NCI-H2107 treated with DMSO at 0.1 percent for 48 hours (cell line): ENCODE data around the gene PTPRO.

Source experiments
- DNase-seq: peaks from one replicate; lab custom pipeline; 2025; ENCODE audit not compliant: unreplicated experiment; lab: John Stamatoyannopoulos, UW

Gene PTPRO

DNA sequence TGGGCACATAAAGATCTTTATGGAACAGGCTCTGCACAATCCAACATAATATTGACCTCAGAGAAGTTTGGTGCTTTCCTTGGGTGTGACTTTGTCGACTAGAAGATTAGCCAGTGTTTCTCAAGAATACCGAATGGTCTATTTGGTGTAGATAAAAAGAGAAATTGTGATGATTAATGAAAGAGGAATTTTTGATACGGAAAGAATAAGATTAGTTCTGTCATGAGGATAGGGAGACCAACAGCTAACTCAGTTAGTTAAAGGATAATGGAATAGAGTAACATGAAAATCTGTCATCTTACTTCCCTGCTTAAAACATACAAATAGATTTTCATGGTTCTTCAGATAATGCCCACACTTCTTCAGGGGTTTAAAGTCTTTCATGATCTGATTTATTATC, 24.2 kb downstream of the PTPRO start:
- DNase-seq = no peak

DNA sequence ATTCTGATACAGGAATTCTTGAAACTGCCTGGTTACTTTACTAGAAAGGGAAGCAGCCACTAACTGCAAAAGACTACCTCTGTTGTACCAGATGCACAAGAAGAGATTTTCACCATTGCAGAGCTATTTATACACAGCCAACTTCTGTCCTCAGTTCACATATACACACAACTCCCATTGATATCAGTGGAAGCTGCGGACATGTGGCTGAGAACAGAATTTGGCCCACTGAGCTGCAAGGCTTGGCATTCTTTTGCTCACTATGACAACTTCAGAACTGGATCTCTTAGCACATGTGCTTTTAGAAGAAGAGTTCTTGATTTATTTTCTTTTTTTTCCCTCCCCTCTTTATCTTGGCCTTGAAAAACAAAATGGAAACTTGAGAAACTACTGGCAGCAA, 28.3 kb downstream of the PTPRO start:
- DNase-seq = no peak

DNA sequence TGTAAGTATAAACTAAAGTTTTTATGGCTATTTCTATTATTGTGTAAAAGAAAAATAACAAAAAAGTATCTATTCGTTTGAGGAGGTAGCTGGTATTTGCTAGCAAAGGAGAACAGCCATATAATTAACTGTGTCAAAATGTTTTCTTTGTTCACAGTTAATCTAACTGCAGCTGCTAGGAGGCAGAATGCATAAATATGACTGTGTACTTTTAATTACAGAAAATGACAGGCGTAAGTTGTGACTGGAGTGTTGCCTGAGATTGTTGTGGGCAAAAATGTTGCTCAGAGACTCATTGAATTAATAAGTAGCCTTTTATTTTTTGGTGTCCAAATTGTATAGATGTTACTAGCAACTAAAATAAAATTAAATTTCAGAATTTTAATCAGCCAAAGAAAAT, 33.5 kb downstream of the PTPRO start:
- peak; percentile 11 for DNase-seq

DNA sequence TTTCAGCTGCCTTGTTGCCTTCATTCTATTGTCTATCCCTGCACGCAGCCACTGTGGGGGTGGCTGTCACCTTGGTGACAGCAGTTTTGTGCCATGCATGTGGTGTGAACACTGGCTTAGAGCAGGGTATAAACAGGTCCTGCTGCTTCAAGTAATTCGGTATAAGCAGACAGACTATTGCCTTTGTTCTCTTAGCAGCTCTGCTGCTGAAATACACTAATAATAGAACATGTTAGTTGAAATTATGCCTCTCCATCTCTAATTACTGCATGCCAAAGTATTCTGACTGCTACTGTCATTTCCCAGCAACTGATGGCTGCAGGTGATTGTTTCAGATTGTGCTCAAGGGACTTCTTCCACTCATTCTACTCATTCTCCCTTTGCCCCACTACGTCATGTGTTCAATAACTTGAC, 34.6 kb downstream of the PTPRO start:
- DNase-seq = peak; percentile 98

DNA sequence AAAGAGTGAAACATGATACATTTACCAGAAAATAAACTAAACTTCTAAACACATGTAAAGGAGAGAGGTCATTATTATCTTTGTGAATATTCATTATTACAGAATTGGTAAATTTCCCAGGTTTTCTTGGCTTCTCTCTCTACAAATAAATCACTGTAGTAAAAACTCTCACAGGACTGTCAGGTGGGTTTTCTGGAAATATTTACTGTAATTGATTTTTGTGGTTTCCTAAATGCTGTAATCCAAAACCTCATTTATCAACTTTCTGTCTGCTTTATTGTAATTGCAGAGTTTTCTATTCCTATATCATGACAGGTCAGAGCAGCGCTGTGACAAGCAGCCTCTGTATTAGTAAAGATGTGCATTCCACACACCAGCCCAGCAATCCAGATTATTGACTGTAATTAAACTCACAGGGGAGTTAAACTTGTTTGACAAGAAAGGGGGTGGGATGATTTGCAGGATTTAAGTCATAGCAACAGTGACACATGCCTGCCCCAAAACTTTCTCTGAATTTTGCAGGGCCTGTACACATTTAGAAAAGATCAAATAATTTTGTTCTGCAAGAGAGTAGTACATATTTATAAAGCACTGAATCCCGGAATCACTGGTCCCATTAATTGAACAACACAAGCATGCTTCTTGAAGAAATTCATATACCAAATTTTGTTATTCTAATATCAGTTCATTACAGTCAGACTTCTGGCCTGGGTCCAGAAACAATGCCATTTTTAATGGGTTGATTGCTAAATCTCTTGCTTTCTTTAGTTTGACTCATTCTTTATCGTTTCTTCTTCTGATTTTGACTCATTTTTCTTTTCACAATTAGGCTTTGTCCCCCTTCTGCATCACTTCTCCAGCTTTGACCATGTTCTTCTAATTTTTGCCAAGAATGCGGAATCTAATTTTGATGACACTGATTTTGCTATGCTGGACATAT, 42.2 kb downstream of the PTPRO start:
- no peak for DNase-seq

DNA sequence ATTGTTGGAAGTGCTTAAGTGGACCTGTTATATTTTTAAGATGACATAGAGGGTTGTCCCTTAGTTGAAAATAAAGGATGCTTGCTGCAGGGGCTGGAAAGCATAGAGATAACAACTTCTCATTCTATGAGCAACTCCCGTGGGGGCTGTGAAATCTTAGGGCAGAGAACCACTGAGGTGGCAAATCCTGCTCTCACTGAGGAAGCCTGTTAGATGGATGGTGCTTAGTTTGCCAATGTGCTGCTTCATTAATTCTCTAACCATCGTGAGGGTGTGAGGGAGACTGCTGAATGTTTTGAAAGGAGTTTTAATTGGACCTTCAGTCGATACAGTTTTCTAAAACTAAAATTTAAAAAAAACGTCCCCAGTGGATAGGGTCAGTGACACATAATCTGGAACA, 46.5 kb downstream of the PTPRO start:
- no peak for DNase-seq

DNA sequence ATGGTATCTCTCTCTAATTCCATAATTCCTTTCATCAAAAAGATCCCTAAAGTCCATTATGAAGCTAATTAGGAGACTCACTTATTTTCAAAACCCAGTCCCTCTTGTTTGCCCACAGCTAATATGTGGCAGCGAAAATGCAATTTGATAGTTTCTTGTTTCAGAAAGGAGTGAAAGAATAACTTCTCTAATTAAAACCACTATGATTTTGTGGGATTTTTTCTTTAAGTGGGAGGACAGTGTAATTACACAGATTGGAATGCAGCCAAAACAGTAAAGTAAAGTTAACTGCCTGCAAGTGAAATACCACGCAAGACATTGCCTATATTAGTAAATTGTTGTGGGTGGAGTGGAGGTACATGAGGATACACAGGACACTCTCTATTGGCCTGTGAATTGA, 50.0 kb downstream of the PTPRO start:
- no peak for DNase-seq

DNA sequence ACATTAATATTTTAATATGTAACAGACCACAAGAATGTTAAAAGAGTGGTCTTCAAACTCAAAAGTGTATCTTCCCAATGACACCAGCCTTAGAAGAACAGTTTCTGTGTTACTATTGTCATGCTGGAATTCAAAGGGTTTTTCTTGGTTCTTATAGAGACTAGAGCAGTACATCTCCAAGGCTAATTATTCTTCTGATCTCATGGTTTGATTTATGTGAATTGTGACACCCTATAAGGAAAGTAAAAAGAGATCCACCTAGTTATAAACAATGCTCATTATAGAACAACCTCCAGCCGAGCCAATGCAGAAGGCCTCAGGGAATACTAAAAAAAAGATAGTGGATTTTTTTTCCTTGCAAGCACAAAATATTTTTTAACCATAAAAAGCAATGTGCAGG, 65.5 kb downstream of the PTPRO start:
- no peak for DNase-seq

DNA sequence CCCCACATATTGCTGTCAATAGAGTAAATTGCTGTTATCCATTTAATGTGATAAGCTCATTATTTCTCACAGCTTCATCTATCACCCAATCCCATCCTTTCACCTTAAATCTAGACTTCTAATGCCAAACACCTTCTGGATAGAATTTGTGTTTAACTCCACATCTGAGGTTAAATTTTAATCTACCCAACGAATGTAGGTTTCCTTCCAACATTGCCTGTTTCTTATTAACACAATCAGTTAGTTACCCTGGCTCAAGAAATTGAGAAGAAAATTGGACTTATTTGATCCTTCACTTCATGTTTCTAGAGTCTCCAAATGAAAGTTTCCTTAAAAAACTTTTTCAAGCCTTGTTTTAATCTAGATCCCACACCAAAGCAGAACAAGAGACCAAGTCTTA, 67.3 kb downstream of the PTPRO start:
- no peak for DNase-seq

DNA sequence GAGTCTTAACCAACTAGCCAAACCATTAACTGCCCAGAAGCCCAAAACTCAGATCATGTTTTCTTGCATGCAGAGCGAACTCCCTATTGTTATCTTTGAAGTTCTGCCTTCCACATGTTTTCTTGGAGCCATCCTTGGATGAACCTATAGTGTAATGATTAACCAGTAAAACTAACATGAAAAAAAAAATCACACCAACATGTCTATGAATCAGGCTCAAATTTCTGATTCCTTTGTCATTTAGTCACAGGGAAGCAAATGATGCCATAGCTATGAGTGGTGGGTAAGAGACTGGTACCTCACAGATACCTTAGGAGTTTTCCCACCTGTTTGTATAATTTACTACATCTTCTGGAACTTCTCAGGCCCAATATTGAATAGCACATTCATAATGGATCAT, 70.7 kb downstream of the PTPRO start:
- DNase-seq = no peak

DNA sequence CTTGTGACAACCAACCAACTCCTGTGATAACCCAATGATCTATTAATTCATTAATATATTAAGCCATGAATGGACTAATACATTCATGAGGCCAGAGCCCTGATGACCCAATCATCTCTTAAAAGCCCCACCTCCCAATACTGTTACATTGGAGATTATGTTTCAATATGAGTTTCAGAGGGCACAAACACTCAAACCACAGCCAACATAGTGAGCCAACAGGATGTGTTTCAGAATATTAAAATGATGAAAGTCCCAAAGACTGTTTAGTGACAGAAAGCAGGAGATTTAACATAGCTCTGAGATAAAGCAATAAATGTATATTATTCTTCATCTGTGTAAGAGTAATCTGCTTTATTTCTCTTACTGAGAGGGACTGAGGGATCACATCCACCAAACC, 71.7 kb downstream of the PTPRO start:
- no peak for DNase-seq

DNA sequence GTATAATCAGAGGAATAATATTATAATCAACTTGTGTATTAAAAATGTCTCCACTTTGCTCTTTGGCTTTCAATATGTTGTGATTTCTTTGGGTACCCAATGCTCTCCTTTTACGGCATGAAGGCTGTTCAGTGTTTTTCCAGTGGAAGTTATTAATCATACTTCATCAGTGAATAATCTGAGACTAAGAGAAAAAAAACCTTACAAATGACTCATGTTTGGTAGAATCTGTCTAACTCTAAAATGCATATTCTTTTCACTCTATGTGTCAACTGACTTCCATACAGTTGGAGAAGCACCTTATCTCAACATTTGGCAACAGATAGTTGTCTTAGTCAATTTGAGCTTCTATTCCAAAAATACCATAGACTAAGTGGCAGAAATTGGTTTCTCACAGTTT, 82.2 kb downstream of the PTPRO start:
- DNase-seq = no peak

DNA sequence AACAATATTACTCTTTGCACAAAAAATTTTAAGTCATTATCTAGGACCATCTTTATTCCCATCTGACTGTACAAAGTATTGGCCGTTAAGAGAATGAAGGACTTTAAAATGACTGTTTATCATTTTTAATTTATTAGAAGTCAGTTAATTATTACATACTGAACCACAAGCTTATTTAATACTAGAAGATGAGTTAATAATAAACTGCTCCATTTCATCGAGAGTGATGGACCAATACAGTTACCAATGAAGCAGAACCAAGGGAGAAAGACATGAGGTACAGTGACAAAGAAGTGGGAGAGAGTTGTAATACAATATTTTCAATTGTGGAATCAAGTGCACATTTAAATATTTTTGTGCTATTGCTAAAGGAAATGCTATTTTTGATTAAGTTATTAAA, 83.3 kb downstream of the PTPRO start:
- no peak for DNase-seq

DNA sequence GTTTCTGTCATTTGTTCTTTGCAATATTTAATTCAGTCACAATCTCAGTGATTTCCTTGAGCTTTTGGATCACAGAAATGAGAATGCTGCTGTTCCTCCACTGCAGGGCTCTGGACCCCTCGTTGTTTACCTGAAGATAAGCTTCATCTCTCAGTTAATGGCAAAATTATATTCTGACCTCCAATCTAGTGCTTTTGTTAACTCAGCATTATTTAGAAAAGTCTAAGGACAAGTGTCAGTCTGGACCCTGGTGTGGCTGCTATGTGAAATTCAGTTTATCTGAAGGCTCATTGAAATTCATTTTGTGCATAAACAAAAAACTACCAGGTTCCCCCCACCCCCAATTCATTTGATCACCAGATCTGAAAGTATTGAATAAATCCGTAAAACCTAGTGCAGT, 84.7 kb downstream of the PTPRO start:
- no peak for DNase-seq

DNA sequence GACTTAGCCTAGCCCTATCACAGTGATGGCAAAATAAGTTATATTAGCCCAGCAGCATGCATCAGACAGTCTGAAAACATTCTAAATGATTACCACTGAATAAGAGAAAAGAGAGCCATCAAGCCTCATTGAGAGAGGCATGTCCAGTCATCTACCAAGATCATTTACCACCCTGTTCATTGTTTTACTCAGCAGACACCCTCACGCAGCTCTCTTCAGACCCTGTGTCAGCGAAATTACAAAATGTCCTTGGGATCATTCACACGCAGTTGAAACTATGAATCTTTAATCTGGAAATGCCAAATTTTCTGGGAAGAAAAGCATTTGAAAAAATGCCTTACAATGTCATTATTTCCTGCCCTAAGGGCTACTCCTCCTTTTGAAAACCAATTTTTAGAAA, 89.5 kb downstream of the PTPRO start:
- DNase-seq = no peak

DNA sequence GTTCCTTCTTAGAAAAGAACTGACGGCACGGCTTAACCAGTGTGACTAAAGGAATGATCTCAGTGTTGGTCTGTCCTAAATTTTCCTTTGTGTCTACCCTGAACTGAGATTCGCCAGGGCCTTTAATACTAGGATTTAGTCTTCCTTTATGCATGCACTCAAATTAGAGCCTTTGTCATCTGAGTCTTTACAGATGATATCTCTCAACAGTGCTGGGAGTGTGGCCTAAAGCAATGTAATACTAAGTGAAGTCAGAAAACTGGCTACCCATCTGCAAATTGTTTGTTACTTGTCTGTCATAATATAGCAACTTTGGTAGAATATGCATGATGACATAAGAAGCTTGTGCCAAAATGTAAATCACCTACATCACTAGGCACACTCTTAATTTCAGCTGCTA, 95.4 kb downstream of the PTPRO start:
- DNase-seq = no peak

DNA sequence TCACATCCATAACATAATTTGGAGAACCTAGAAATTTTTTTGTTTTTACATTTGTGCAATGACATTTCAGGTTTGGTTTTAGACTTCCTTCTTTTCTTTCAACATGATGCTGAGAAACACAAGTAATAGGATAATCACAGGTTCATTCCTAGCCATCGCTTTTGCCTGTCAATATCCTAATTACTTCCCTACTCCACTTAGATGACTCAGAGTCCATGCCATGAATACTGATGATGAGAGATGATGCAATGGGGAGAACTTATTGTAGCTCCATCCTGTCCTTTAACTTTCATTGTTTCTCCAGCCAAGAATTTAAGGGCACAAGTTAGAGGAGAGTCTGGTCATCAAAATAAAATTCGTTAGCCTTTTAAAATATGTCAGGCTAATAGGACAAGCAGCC, 101.3 kb downstream of the PTPRO start:
- DNase-seq = no peak

DNA sequence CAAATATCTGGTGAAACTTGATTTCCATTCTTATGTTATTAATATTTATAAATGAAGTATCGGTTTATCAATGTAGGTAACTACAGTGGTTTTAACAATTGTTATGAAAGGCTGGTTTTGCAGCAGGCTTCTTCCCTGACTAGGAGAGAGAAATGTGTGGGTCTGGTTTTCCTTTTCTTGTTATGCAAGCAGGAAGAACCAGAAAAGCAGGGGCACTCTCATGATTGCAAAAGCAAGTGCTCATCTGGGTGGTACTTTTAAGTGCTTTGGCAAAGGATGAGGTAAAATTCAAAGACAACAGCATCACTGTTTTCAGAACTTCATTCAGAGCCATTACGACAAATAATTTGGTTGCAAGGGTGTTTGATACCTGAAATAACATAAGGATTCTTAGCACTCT, 105.6 kb downstream of the PTPRO start:
- DNase-seq = no peak

DNA sequence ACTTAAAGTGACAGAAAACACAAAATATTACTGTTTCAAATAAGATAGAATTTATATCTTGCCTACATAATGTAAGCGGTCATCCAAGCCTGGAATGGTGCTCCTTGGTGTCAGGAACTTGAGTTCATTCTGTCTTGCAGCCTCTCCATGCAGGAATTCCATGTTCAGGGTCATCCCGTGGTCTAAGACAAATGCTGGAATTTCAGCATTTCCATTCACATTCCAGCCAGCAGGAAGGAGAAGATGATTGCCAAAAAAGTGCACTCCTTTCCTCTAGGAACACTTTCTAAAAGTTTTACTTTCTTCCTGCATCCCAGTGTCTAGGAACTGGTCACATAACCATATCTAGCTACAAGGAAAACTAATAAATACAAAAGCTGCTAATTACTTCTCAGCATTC, 106.3 kb downstream of the PTPRO start:
- no peak for DNase-seq

DNA sequence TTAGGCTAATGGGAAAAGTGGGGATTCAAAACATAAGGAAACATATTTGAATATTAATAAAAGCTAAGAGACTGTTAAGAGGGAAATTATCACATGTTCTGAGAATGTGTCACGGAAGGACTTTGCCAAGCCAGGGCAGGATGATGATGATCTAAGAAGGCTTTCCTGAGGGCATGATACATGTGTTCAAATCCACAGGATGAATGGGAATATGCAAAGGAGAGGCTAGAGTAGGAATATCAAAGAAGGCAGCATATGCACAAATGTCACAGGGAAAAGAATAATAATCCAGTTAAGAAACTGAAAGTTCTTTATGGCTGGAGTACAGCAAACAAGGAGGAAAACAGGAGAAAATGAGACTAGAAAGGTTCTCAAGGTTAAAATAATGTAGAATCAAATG, 107.0 kb downstream of the PTPRO start:
- DNase-seq = no peak

DNA sequence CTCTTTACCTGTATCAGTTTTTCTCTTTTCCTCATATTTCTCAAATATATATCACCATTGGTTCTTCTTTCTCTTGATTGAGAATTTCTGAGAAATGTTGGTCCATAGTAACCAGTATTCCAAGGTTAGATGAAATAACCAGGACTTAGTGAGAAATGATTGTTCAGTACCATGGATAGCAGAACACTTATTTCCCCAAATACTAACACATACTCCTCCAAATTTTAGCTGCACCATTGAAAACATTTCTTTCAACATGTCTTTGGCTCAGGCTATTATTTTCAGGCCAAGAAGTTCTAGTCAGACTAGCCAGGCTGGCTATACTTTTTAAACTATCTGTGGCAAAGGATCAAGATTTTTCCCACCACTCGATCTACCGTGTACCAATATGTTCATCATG, 113.3 kb downstream of the PTPRO start:
- DNase-seq = no peak

DNA sequence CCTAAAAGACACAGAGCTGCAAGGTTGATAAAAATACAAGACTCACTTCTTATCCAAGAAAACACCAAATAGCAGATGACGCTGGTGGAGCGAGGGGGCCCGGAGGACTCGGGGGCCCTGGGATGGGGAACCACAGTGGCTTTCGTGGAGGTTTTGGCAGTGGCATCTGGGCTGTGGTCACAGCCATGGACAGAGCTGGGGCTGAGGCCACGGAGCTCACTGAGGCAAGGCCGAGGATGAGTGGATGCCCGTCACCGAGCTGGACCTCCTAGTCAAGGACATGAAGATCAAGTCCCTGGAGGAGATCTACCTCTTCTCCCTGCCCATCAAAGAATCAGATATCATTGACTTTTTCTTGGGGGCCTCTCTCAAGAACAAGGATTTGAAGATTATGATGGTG, 117.2 kb downstream of the PTPRO start:
- no peak for DNase-seq

DNA sequence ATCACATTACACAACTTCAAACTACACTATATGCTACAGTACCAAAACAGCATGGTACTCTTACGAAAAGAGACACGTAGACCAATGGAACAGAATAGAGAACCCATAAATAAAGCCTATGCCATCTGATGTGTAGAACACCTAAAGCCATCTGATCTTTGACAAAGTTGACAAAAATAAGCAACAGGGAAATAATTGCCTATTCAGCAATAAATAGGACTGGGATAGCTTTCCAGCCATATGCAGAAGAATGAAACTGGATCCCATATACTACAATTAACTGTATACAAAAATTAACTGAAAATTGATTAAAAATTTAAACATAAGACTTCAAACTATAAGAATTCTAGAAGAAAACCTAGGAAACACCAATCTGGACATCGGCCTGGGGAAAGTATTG, 120.7 kb downstream of the PTPRO start:
- DNase-seq = no peak
